ENCODE data around the gene HINT2.
A peak's percentile ranks its signal among the peaks of the same experiment; 100 is the strongest.

HINT2 gene

GRCh38 chr9:35840881-35841644, 26.2 kb upstream of the HINT2 start:
- no peak for DNase-seq

GRCh38 chr9:35839926-35840325, 25.1 kb upstream of the HINT2 start:
- no peak for DNase-seq

GRCh38 chr9:35836595-35836994, 21.8 kb upstream of the HINT2 start:
- no peak for DNase-seq

- DNase-seq, result no peak
Observed at GRCh38 chr9:35835766-35836165, 20.9 kb upstream of the HINT2 start.

- no peak for DNase-seq
Observed at GRCh38 chr9:35835216-35835632, 20.4 kb upstream of the HINT2 start.

GRCh38 chr9:35834260-35835215, 19.7 kb upstream of the HINT2 start:
- DNase-seq, result no peak

- no peak for DNase-seq
Observed at GRCh38 chr9:35832814-35833213, 18.0 kb upstream of the HINT2 start.

GRCh38 chr9:35831040-35831439, 16.2 kb upstream of the HINT2 start:
- DNase-seq, result no peak

- DNase-seq, result no peak
Observed at GRCh38 chr9:35829764-35830096, 14.9 kb upstream of the HINT2 start.

GRCh38 chr9:35829084-35829763, 14.4 kb upstream of the HINT2 start, which contains the start of gene TMEM8B:
Gene TMEM8B (plus strand): TSS chr9:35829228. CDS start chr9:35829448, 220 bp downstream.
- peak; percentile 30 to 72 for DNase-seq

- no peak for DNase-seq
Observed at GRCh38 chr9:35828716-35829083, 13.9 kb upstream of the HINT2 start, which contains the start of gene FAM221B. Gene FAM221B (minus strand): TSS chr9:35828732. CDS start chr9:35826161, 2,571 bp downstream.

GRCh38 chr9:35827486-35827885, 12.6 kb upstream of the HINT2 start:
- DNase-seq, result no peak

- DNase-seq, result peak in 1 of 2 experiments; percentile 40
Observed at GRCh38 chr9:35826071-35826701, 11.3 kb upstream of the HINT2 start.

GRCh38 chr9:35822926-35823325, 8.1 kb upstream of the HINT2 start:
- DNase-seq, result no peak

GRCh38 chr9:35820076-35820475, 5.2 kb upstream of the HINT2 start:
- DNase-seq, result no peak

GRCh38 chr9:35818341-35818740, 3.5 kb upstream of the HINT2 start:
- no peak for DNase-seq

GRCh38 chr9:35816708-35817107, 1.9 kb upstream of the HINT2 start:
- DNase-seq, result no peak

- DNase-seq, result peak in 1 of 2 experiments; percentile 37
Observed at GRCh38 chr9:35814106-35814840, 569 bp downstream of the HINT2 start.

GRCh38 chr9:35813434-35814105, 1.3 kb downstream of the HINT2 start:
- DNase-seq, result peak in 1 of 2 experiments; percentile 31

GRCh38 chr9:35812025-35812602, 2.7 kb downstream of the HINT2 start, which contains the start of gene SPAG8:
Gene SPAG8 (minus strand): TSS chr9:35812262. CDS start chr9:35812147, 115 bp downstream.
- peak; percentile 88 to 90 for DNase-seq
